ENCODE data around the gene COL18A1. TPM values are rescaled to one million over a fixed set of nuclear protein-coding genes. Genes with fewer than 3 reads are reported as not detected.
"Not testable (repeated sequence)": the region's sequence is repeated elsewhere in the genome, so short reads cannot be mapped to it uniquely, and the experiment has no call there.

The COL18A1 gene
- total RNA-seq, 1 donor from 2014 or later = 187 TPM

GRCh38 chr21:45528028-45528705 is 123.2 kb downstream of the COL18A1 start:
- no peak for DNase-seq (ENCODE audit: low read depth)

- DNase-seq (ENCODE audit: low read depth) = no peak
Observed at GRCh38 chr21:45528981-45529784, 124.2 kb downstream of the COL18A1 start.

- DNase-seq (ENCODE audit: low read depth) = no peak
Observed at GRCh38 chr21:45529785-45530422, 124.9 kb downstream of the COL18A1 start.

- no peak for DNase-seq (ENCODE audit: low read depth)
Observed at GRCh38 chr21:45530423-45531113, 125.6 kb downstream of the COL18A1 start.

GRCh38 chr21:45531114-45531392 is 126.1 kb downstream of the COL18A1 start:
- DNase-seq (ENCODE audit: low read depth) = not testable (repeated sequence)

- no peak for DNase-seq (ENCODE audit: low read depth)
Observed at GRCh38 chr21:45531393-45532215, 126.6 kb downstream of the COL18A1 start.

GRCh38 chr21:45532826-45533360 is 127.9 kb downstream of the COL18A1 start:
- DNase-seq (ENCODE audit: low read depth) = no peak

- no peak for DNase-seq (ENCODE audit: low read depth)
Observed at GRCh38 chr21:45533361-45533845, 128.4 kb downstream of the COL18A1 start.

- no peak for DNase-seq (ENCODE audit: low read depth)
Observed at GRCh38 chr21:45533846-45534635, 129.1 kb downstream of the COL18A1 start.

- no peak for DNase-seq (ENCODE audit: low read depth)
Observed at GRCh38 chr21:45534636-45535331, 129.8 kb downstream of the COL18A1 start.

- DNase-seq (ENCODE audit: low read depth) = no peak
Observed at GRCh38 chr21:45535341-45536081, 130.5 kb downstream of the COL18A1 start.

- DNase-seq (ENCODE audit: low read depth) = no peak
Observed at GRCh38 chr21:45536301-45537081, 131.5 kb downstream of the COL18A1 start.

- no peak for DNase-seq (ENCODE audit: low read depth)
Observed at GRCh38 chr21:45537111-45537745, 132.3 kb downstream of the COL18A1 start.

- DNase-seq (ENCODE audit: low read depth) = no peak
Observed at GRCh38 chr21:45537746-45538291, 132.9 kb downstream of the COL18A1 start.

- no peak for DNase-seq (ENCODE audit: low read depth)
Observed at GRCh38 chr21:45538381-45539045, 133.5 kb downstream of the COL18A1 start.
